Regular cardiac myocyte (primary cell): ENCODE results near the gene GINS3. TPM values are rescaled to one million over a fixed set of nuclear protein-coding genes. Genes with fewer than 3 reads are reported as not detected.

Experiments
- total RNA-seq: library from RNA; depleted of rRNA; stranded (reverse); fragments of >200 nt; gene quantifications from 2 replicates; pipeline ENCODE4 v1.2.3, GENCODE V29; 2014

GINS3 gene
- 1.4 and 7.1 TPM in 2 replicates for total RNA-seq

DNA sequence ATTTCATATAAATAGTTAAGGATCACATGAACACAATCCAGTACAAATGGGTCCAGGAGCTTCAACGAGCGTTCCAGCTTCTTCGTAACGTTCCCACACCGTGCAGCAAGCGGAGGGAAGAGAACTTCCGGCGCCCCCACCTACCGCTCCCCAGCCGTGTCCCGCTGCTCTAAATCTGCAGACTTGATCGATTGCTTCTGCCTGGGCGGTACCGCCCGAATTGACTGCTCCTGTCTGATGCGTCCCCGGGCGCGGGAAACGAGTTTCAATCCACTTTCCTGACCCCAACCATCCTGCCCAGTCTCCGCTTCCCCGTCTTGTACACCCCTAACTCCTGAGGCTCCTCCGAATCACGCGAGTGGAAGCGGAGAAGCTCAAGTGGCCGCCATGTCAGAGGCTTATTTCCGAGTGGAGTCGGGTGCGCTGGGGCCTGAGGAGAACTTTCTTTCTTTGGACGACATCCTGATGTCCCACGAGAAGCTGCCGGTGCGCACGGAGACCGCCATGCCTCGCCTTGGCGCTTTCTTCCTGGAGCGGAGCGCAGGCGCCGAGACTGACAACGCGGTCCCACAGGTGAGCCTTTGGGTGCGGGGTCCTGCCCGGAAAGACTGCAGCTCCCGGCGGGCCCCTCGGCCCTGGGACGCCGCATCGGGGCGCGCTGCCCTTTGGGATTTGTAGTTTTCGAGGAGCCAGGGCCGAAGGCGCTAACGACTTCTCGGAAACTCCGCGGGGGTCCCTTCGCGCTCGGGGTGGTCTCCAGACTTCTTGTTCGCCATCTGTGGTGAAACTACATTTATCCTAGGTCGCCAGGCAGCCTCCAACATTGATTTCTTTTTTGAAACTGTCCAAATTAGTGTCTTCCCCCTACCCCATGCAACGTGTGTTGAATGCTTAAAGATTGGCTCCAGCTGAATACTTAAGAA lies at the start of gene GINS3:
Gene GINS3 (plus strand): TSS at position 257 of the 923 bp plus-strand sequence. CDS start 131 bp downstream, at position 388.

Other genes starting within 250 kb of the GINS3 start
- gene CSNK2A2, start 194.4 kb upstream of the GINS3 start, total RNA-seq: 16.3 and 16.9 TPM in 2 replicates
- gene PRSS54, start 97.4 kb upstream of the GINS3 start, total RNA-seq: not detected in 2 replicates
- 7.0 and 7.3 TPM in 2 replicates for gene NDRG4, start 107.7 kb downstream of the GINS3 start, total RNA-seq
- 13.5 and 13.8 TPM in 2 replicates for gene SETD6, start 123.0 kb downstream of the GINS3 start, total RNA-seq
- gene CNOT1, start 237.4 kb downstream of the GINS3 start, total RNA-seq: 80.6 and 87.4 TPM in 2 replicates